GM18951 (cell line): ENCODE data around the gene TBC1D5.

ENCODE experiments used
- POLR2A ChIP-seq: IDR thresholded peaks from 4 replicates; pipeline ENCODE4 v1.6.1; 2011; ENCODE audit warnings: mild to moderate bottlenecking; ENCODE audit not compliant: insufficient read length, insufficient read depth; ENCODE audit errors: extremely low read depth
- in situ Hi-C: fragments of 300-500 bp; cut with MboI; formaldehyde crosslinking; loops from one replicate; pipeline ENCODE4 v1.12.0; 2022; ENCODE audit warnings: low sequenced_read_pairs, mixed read lengths, inconsistent platforms; ENCODE audit not compliant: unreplicated experiment

The TBC1D5 gene

GRCh38 chr3:17605934-17606333, 136.5 kb downstream of the TBC1D5 start:
- no peak for TF ChIP-seq POLR2A
- in situ Hi-C loops = no loop called here

GRCh38 chr3:17605032-17605431, 137.4 kb downstream of the TBC1D5 start:
- no peak for TF ChIP-seq POLR2A
- in situ Hi-C loops = no loop called here

GRCh38 chr3:17602126-17602525, 140.3 kb downstream of the TBC1D5 start:
- TF ChIP-seq POLR2A = no peak
- in situ Hi-C loops = no loop called here

GRCh38 chr3:17592956-17593355, 149.5 kb downstream of the TBC1D5 start:
- TF ChIP-seq POLR2A = no peak
- in situ Hi-C loops = no loop called here

- in situ Hi-C loops = no loop called here
- TF ChIP-seq POLR2A = no peak
Measured at GRCh38 chr3:17590465-17590864, 152.0 kb downstream of the TBC1D5 start.

- in situ Hi-C loops = no loop called here
- TF ChIP-seq POLR2A = no peak
Measured at GRCh38 chr3:17589888-17590287, 152.5 kb downstream of the TBC1D5 start.

- in situ Hi-C loops = no loop called here
- TF ChIP-seq POLR2A = no peak
Measured at GRCh38 chr3:17588422-17588821, 154.0 kb downstream of the TBC1D5 start.

GRCh38 chr3:17585394-17586325, 156.8 kb downstream of the TBC1D5 start:
- in situ Hi-C loops = no loop called here
- no peak for TF ChIP-seq POLR2A

GRCh38 chr3:17584066-17584465, 158.4 kb downstream of the TBC1D5 start:
- no peak for TF ChIP-seq POLR2A
- in situ Hi-C loops = no loop called here

GRCh38 chr3:17583530-17583929, 158.9 kb downstream of the TBC1D5 start:
- in situ Hi-C loops = no loop called here
- TF ChIP-seq POLR2A = no peak

GRCh38 chr3:17581421-17582080, 160.9 kb downstream of the TBC1D5 start:
- in situ Hi-C loops = no loop called here
- TF ChIP-seq POLR2A = no peak

GRCh38 chr3:17580901-17581300, 161.5 kb downstream of the TBC1D5 start:
- TF ChIP-seq POLR2A = no peak
- in situ Hi-C loops = no loop called here

- in situ Hi-C loops = no loop called here
- no peak for TF ChIP-seq POLR2A
Measured at GRCh38 chr3:17579289-17580031, 163.0 kb downstream of the TBC1D5 start.
